GM18517 (cell line): Measurements from ENCODE around the gene LAMTOR1.
"Not testable (repeated sequence)": the region's sequence is repeated elsewhere in the genome, so short reads cannot be mapped to it uniquely, and the experiment has no call there.

Source experiments
- ATAC-seq: cut with Tn5 transposase; IDR thresholded peaks from one replicate; pipeline ENCODE4 v1.9.1; 2021; ENCODE audit warnings: mild to moderate bottlenecking, moderate library complexity; ENCODE audit not compliant: unreplicated experiment

LAMTOR1 gene

GRCh38 chr11:72102946-72103753, at the start of gene LAMTOR1:
Gene LAMTOR1 (minus strand): TSS chr11:72103297. CDS start chr11:72103224, 73 bp downstream.
- ATAC-seq: peak; percentile 80

- no peak for ATAC-seq
Observed at GRCh38 chr11:72150882-72151281, 47.8 kb upstream of the LAMTOR1 start.

- ATAC-seq: no peak
Observed at GRCh38 chr11:72146625-72147024, 43.5 kb upstream of the LAMTOR1 start.

- no peak for ATAC-seq
Observed at GRCh38 chr11:72144807-72145565, 41.9 kb upstream of the LAMTOR1 start.

GRCh38 chr11:72142543-72142942, 39.4 kb upstream of the LAMTOR1 start:
- ATAC-seq: not testable (repeated sequence)

- not testable (repeated sequence) for ATAC-seq
Observed at GRCh38 chr11:72142086-72142485, 39.0 kb upstream of the LAMTOR1 start.

- no peak for ATAC-seq
Observed at GRCh38 chr11:72141066-72141465, 38.0 kb upstream of the LAMTOR1 start.

- ATAC-seq: no peak
Observed at GRCh38 chr11:72140661-72141060, 37.6 kb upstream of the LAMTOR1 start.

GRCh38 chr11:72139500-72139899, 36.4 kb upstream of the LAMTOR1 start:
- no peak for ATAC-seq

GRCh38 chr11:72138821-72139390, 35.8 kb upstream of the LAMTOR1 start:
- no peak for ATAC-seq

GRCh38 chr11:72136684-72137262, 33.7 kb upstream of the LAMTOR1 start:
- ATAC-seq: no peak

- ATAC-seq: no peak
Observed at GRCh38 chr11:72135891-72136683, 33.0 kb upstream of the LAMTOR1 start.

- not testable (repeated sequence) for ATAC-seq
Observed at GRCh38 chr11:72135473-72135872, 32.4 kb upstream of the LAMTOR1 start, which contains the start of gene FOLR3. Gene FOLR3 (plus strand): TSS chr11:72135725. CDS start chr11:72135953, 228 bp downstream.

GRCh38 chr11:72132646-72133045, 29.5 kb upstream of the LAMTOR1 start:
- ATAC-seq: no peak

GRCh38 chr11:72129381-72129780, 26.3 kb upstream of the LAMTOR1 start:
- no peak for ATAC-seq

GRCh38 chr11:72127923-72128322, 24.8 kb upstream of the LAMTOR1 start:
- ATAC-seq: no peak

GRCh38 chr11:72125956-72126355, 22.9 kb upstream of the LAMTOR1 start:
- no peak for ATAC-seq

- no peak for ATAC-seq
Observed at GRCh38 chr11:72124046-72124445, 20.9 kb upstream of the LAMTOR1 start.

GRCh38 chr11:72123117-72123653, 20.1 kb upstream of the LAMTOR1 start:
- no peak for ATAC-seq

- no peak for ATAC-seq
Observed at GRCh38 chr11:72122607-72123006, 19.5 kb upstream of the LAMTOR1 start.
